ENCODE results near the gene PIEZO2. TPM values are rescaled to one million over a fixed set of nuclear protein-coding genes. Genes with fewer than 3 reads are reported as not detected.

Gene PIEZO2
- total RNA-seq, 1 experiment from 2014 or later = 8.9 TPM

DNA sequence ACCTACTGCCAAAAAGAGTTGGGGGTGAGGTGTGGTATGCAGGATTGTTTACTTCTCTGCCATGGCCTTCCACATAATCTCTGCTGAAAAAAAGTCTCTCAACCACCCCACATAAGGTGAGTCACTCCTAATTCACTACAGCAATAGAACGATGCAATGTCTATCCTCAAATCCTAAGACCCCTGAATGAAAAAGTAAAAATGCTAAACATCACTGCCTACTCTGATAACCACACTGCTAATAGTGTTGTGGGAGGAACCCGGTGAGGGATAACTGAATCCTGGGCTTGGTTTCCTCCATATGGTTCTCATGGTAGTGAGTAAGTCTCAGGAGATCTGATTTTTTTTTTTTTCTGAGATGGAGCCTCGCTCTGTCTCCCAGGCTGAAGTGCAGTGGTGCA is 252.5 kb downstream of the PIEZO2 start:
- DNase-seq (ENCODE audit: low spot score) = peak; percentile 10

DNA sequence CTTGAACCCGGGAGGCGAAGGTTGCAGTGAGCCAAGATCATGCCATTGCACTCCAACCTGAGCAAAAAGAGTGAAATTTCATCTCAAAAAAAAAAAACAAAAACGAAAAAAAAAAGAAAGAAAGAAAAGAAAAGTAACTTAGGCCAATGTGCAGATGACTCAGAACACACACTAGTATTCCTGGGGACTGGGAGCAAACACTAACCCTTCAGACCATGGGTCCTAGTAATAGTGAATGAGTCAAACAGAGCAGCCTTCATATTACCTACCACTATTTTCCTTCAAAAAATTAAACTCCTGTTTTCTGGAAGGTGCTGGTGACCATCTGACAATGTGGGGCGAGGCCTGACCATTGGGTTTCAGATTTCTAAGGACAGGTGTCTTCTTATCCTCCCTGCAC is 253.4 kb downstream of the PIEZO2 start:
- DNase-seq (ENCODE audit: low spot score) = no peak

DNA sequence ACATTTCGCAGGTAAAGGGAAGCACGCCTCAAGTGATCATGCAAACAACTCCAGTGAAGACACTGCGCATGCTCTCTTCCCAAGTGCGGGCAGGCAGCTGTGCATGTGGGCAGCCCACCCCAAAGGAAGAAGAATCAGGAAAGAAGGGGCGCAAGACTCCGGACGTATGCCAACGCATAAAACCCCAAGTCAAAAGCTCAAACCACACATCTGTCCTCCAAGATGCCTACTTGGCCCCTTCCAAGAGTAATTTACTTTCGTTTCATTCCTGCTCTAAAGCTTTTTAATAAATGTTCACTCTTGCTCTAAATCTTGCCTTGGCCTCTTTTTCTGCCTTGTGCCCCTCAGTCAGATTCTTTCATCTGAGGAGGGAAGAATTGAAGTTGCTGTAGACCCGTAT is 254.9 kb downstream of the PIEZO2 start:
- no peak for DNase-seq (ENCODE audit: low spot score)

DNA sequence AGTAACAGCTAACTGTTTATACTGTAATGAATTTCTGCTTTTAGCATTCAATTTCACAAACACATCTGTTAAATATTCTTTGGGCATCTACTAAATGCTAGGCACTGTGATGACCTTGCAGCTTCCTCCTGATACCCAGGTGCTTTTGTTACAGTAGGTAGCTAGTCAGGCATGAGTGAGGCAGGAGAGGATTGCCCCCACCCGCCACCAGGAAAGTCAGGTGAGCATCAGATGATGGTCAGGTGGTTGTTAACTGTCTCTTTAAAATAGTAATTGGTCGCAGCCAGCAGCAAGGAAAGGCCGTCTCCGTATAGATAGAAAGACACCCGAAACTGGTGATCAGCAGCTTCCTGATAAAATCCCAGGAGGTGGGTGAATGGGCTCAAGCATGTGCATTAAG is 255.6 kb downstream of the PIEZO2 start:
- DNase-seq (ENCODE audit: low spot score) = no peak

DNA sequence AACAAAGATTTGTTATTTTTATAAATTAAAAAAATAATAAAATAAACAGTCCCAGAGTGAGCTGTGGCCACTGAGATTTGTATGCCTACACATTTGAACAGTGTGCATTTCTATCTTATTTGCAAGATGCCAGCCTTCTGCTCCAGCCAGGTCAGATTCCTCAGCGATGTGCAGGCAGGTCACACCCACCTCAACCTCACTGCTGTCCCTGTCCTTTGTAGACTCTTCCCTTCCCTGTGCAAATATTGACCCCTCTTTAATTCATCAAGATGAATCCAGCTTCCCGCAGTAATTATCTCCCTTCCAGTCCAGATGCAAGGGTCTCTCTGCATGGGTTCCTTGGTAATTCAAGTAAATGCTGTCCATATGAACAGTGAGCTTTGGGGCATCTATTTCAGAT is 256.2 kb downstream of the PIEZO2 start:
- no peak for DNase-seq (ENCODE audit: low spot score)

DNA sequence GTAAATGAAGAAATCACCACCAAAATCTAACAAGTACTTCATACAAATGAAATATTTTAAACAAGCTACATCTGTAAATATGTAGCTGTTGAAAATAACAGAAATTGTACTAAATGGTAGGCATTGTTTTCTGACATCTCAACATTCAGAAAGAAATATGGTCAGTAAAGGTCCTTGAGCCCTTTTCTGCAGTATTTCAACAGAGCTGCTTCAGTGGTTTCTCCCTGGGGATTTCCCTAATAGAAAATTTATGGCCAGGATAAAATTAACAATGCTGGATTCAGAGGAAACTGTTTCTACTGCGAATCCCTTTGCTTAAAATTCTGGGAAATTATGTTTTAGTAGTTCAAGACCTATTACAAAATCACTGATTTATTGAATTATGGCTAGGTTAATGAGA is 256.6 kb downstream of the PIEZO2 start:
- DNase-seq (ENCODE audit: low spot score) = no peak

DNA sequence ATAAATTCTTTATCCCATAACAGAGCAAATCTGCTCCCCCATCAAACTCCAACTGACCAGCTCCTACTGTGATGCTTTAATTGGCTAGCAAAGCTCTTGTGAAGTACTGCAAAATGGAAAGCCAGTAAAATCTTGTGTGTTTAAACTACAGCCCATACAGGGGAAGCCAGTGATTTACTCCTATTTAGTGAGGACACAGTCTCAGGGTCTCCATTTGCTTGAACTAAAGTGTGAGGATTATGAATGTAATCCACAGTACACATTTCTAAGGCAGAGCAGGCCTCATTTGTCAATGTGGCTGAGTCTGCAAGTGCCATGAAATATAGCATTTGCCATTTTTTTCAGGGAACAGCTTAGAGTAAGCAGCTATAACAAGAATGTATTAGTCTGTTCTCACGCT is 259.3 kb downstream of the PIEZO2 start:
- DNase-seq (ENCODE audit: low spot score) = no peak

DNA sequence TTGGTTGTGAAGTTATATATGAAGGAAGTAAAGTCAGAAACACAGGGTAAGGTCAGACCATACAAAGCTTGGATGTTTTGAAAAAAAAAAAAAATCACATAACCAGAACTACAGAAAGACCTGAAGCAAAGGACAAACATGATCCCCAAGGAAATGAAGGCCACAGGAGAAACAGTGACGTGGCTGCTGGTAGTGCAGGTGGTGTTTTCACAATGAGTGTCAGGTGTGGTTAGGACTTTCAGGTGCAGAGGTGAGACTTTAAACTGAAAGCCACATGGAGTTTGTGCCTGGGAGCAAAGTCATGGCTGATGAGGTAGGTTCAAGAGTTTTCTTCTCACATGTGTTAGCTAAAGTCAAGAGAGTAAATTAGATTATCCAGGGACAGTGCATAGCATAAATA is 270.7 kb downstream of the PIEZO2 start:
- DNase-seq (ENCODE audit: low spot score) = no peak

DNA sequence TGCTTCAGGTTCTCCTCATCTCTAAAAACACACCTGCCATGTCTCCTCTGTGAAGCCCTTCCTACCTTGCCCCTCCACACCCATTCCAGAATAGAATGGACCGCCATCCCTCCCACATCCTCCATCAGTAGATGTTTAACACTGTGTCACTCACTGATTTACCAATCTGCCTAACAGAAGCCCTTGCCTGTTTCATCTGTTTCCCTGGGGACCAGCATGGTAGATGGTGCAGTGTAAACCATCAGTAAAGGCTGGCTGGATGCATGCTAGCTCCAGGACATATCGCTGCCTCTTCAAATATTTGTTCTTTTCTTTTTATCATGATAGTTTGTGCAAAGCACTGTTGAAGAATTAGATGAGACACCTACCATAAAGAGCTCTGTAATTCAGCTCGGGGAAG is 271.4 kb downstream of the PIEZO2 start:
- DNase-seq (ENCODE audit: low spot score) = no peak

DNA sequence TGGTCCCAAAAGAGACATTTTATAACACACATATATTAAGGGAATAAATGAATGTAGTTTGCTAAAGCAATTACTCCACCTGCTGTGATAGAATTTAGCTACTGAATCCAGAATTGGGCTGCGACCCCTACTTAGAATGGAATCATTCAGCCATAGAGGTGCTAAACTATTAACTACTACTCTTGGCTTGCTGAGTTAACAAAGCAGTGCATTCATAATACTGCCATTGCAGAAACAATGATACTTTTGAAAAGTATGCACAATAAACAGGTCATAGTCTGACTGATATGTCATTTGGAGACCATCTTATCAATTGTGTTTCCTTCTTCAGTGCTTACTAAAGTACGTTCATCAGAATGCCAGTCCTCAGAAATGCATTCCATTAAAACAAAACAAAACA is 273.6 kb downstream of the PIEZO2 start:
- DNase-seq (ENCODE audit: low spot score) = no peak

DNA sequence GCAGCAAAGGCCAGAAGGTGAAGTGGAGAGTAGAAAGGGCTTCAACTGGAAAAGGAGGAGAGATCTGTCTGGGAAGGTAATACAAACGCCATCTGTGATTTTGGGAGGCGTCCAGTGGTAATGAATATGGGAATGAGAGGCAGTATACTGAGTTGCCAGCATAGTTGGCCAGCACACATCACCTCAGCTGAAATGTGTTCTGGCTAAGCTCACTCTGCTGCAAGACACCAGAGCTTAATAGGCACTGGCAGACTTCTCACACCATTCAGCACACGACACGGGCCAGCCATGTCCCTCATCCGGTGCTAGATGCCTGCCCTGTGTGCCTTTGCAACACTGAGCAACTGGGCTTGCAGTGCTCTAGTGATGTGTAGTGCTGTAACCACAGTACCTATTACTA is 277.1 kb downstream of the PIEZO2 start:
- no peak for DNase-seq (ENCODE audit: low spot score)

DNA sequence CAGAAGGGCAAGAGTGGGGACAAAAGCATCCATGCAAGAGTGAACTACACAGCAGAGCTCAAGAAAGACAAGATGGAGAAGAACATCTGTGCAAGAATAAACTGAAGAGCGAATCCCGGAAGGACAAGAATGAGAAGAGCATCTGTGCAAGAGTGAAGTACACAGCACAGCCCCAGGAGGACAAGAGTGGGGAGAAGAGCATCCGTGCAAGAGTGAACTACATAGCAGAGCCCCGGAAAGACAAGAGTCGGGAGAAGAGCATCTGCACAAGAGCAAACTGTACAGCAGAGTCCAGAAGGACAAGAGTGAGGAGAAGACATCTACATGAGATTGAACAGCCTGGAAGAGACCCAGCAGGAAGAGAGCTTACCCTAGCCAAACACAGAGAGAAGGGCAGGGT is 284.6 kb downstream of the PIEZO2 start:
- DNase-seq (ENCODE audit: low spot score) = no peak

DNA sequence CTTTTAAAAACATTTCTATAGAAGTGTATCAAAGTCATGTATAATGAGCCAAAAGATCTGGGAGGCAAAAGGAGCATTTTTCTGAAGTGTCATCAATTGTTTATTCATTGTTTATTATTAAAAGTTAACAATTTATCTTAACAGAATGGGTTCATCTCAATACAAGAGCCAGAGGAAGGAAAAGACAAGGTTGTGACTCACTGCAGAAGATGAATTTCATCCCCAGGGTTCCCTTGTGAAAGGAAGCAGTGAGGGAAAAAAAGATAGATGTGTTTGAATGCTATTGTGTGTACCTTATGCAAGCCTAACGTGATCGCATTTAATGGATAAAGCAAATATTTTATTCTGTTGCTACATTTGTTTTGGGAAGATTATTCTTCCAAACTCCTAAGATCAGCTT is 286.3 kb downstream of the PIEZO2 start:
- no peak for DNase-seq (ENCODE audit: low spot score)

DNA sequence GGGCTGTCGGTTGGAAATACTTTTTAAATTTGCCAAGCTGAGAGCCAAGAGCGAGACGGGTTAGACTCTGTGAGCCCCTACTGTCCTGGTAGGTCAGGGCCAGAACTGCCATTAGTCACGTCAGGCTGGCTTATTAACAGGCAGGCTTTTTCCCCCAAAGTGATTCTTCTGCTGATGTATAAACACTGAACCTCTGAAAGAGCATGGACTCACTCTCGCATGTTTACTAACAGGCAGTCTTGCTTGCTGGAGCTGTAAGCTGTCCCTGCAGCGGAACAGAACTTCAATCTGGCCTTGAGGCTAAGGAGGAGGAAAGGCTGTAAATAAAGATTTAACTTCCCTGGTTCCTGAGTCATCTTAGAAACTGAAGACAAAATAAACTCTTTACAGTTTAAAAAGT is 288.4 kb downstream of the PIEZO2 start:
- DNase-seq (ENCODE audit: low spot score) = peak; percentile 83

DNA sequence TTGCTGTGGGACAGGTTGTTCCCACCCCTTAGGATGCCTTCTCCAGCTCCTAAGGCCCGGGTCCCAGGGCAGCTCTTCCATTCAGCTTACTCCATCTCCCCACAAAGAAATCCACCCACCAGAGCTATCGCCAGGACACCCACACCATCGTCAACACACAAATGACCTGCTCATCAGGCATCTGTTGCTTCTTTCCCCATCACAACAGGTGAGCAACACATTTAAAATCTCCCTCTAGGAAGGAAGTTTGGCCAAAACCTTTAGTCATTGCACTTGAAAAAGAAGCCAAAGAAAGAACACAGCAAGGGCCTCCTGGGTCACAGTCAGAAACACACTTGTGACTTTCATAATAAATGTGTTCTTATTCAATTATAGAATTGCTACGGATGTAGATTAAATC is 289.0 kb downstream of the PIEZO2 start:
- no peak for DNase-seq (ENCODE audit: low spot score)

DNA sequence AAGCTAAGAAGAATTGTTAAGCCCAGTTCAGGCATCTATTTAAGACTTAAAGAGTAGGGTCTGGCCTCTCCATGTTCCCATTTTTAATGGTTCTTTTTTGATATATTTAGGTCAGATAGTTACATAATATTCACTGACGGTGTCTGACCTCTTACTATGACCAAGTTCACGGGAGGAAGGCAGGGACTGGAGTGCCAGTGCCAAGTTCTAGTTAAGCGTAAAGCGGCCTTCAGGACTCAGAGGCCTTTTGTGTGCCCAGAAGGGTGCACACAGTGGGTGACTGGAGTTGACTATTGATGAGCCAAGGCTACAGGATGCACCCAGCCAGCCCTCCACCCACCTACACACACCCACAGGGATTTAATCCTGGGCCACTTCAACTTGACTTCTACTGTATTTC is 290.9 kb downstream of the PIEZO2 start:
- no peak for DNase-seq (ENCODE audit: low spot score)

DNA sequence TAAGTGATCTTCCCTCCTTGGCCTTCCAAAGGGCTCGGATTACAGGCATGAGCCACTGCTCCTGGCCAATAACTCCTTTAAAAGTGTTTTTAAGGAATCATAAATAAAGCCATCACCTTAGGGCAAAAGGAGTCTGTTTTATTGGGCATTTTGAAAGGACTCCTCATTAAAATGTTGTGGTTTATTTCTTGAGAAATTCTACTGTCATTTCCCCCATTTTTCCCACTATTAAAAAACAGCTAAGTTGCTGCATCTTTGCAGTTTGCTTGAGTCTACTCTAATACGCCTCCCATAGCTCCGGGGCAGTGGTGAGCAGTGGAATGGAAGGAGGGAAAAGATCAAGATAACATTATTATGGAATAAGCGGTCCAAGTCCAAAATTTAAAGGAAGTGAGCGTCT is 293.2 kb downstream of the PIEZO2 start:
- DNase-seq (ENCODE audit: low spot score) = peak; percentile 75

DNA sequence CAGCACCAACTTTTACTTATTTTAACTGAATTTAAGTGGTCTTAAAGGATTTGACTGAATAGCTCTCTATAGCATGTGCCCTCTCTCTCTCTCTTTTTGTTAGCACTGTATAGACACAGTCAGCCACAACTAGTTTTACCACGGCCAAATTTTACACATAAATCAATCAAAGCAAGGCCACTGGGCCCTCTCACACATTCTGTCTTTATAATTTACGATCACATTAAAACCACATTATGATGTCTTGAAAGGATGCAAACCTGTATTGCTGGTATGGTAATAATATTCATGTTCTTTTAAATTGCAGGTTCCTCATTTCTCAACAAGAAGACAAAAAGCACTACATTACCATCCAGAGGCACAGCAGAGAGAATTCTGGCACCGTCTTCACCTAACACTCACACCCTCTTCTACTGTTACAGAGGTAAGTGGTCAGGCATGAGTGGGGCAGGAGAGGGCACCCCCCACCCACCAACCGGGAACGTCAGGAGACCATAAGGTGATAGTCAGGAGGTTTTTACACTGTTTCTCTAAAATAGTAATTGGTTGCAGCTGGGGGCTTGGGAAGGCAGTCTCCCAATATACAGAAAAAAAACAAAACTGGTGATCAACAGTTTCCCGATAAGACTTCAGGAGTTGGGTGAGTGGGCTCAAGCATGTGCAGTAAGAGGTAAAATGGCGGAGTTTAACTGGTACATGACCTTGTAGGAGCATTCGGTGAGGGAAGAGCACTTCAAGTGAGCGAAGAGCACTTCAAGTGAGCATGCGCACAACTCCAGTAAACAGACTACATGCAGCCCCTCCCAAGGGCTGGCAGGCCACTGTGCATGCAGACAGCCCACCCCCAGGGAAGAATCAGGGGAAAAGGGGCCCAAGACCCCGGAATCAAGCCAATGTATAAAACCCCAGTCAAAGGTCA is 296.7 kb downstream of the PIEZO2 start:
- no peak for DNase-seq (ENCODE audit: low spot score)

DNA sequence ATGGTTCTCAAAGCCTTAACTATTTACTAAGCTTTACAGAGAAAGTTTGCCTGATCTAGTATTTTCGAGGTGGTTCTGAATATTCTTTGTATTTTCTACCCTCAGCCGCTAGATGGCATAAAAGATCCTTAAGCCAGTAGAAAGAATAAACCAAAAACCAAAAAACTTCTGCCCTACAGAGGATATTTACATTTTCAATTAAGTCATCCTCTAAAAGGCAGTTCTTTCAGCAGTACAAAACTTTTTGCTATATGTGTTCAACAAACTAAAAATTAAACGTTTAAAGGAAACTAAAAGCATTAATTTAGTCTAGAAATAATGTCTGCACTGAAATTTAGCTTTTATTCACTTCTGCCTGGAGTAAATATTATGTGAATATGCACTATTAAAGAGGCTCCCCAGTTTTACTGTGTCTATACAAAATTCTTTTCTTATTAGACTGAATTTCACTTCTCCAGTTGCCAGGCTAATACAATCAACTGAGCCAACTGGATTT is 297.5 kb downstream of the PIEZO2 start:
- DNase-seq (ENCODE audit: low spot score) = peak; percentile 70

DNA sequence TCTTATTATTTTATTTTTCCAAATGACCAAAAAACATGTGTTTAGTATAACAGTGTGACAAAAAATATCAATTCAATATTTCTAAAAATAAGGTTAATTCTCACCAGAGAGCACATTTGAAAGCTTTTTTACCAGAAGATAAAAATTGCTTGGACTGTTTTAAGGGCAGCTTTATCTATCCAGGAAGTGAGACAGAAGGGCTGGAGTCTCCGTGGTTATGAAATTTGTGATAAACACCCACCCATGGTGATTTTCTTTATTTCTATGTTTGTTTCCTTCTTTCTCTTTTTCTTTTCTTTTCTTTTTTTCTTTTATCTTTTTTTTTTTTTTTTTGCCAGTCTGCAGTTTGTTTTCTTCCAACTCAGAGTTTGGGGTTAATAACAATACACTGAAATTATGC is 298.5 kb downstream of the PIEZO2 start:
- no peak for DNase-seq (ENCODE audit: low spot score)

DNA sequence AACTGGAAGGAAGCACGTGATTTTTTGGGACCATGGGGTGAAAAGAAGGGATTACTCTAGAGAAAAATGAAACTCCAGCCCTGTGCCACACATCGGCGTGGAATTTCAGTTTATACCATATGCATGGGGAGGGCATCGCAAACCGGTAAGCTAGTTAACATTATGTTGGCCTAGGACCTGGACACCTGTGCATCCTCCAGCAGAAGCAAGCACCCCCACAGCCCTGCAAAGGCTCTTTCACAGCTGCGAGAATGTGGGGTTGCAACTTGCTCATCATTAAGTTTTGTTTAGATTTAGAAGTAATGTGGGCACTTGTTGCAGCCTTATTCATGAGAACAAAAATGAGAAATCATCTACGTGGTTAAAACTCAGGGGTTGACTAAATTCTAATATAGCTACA is 299.2 kb downstream of the PIEZO2 start:
- no peak for DNase-seq (ENCODE audit: low spot score)

DNA sequence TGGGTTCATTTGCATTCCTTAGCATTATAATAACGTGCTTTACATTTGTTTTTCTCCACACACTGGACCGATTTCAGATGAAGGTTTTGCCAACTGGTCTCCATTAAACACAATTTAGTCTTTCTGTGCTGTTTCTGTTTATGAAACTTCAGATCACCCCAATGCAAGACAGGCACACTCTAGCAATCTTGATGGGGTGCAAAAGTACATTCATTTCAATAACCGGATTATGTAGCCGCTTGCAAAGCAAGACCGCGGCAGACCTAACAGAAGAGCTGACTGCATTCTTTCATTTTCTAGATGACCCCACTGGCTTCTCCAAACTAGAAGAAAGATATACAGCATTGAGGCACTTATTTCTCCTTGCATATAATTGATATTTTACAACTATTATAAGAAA is 301.5 kb downstream of the PIEZO2 start:
- DNase-seq (ENCODE audit: low spot score) = no peak

DNA sequence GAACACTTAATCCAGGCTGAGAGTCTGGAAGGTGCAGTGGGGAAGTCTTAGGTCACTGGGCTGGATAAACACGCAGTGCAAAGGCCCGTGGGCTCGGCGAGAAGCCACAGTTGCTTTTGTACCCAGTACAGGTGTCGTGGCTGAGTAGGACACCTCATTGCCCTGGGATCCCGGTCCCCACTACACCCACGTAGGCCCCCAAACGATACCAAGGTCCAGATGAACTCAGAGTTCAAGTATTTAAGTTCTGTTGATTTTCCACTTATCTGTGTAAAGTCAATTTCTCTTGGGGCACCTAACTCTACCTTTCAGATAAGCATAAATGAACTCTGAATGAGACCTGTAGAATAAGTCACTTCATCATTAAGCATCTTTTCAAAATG is 302.0 kb downstream of the PIEZO2 start:
- DNase-seq (ENCODE audit: low spot score) = no peak
